CD4-positive, alpha-beta T cell treated with Interleukin-2 at 100 ng/mL for 4 hours (primary cell): ENCODE data around the gene CACNA1C.
"Not testable (repeated sequence)": the region's sequence is repeated elsewhere in the genome, so short reads cannot be mapped to it uniquely, and the experiment has no call there.

Experiments used
- DNase-seq: peaks from one replicate; pipeline ENCODE4 v3.0.0-alpha.2; 2020; ENCODE audit warnings: low spot score

The CACNA1C gene

GRCh38 chr12:2675776-2676175, 623.0 kb downstream of the CACNA1C start:
- DNase-seq: no peak

- no peak for DNase-seq
These were observed 624.5 kb downstream of the CACNA1C start for GRCh38 chr12:2677142-2677880.

DNA sequence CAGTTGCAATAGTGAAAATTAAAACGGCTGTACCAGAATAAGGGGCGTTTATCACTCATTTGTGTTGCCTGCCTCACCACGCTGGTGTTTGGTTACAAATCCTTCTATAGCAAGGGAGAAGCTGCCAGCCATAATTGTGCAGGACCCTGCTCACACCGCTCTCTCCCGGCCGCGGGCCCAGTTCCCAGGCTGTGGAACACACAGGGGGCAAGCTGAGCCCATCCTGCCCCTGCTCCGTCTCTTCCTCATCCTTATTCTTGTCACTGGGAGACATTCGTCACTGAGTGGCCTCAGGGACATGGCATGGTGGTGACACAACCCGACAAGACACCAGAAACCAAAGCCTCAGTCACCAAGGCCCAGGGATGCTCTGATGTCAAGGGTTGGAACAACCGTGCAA, 625.6 kb downstream of the CACNA1C start:
- DNase-seq: no peak

- no peak for DNase-seq
These were observed 626.5 kb downstream of the CACNA1C start for GRCh38 chr12:2679068-2679815.

DNA sequence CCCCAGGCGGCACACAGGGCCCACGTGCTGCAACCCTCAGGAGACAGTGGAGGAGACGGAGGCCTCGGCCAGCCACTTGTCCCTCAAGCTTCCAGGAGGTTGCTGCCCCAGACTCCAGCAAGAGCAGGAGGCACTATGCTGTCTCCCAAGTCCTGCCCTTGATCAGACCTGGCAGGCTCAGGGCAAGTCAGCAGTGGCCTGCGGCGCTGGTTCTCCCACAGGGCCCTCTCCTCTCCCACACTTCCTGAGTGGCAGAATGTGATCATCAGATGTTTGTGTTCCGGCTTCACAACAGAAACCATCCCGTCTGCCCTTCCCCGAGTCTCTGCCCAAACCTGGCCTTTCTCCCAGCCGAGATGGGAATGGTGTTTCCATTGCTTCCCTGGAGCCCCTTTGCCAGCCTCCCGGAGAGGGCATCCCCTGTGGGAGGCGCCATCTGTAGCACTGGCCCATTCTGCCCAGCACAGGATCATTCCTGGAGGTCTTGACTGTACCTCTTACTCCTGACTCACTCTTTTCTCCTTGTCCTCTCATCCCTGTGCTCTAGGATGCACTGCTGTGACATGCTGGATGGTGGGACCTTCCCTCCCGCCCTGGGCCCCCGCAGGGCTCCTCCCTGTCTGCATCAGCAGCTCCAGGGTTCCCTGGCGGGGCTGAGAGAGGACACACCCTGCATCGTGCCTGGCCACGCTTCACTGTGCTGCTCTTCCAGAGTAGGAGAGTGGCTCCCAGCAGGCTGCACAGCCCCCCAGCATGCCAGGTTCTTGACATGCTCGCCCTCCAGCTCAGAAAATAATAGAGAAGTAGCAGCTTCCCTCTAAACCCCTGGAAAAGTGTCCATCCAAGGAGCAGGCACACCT, 627.3 kb downstream of the CACNA1C start:
- DNase-seq: no peak

DNA sequence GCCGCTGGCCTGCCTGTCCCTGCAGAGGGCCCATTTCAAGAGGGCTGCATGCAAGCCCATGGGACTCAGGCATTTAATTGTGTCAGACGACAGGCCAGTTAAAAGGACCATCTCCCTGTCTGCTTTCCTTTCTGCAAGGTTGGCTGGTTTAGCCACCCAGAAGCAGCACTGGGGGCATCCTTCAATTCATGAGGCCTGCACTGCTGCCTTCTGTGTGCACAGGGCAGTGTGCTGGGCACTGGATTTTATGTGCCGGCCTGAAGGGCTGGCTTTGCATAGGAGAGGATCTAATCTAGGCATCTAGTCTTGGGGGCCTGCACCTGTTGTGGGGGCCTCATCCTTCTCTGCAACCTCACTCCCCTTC, 627.9 kb downstream of the CACNA1C start:
- DNase-seq: no peak

DNA sequence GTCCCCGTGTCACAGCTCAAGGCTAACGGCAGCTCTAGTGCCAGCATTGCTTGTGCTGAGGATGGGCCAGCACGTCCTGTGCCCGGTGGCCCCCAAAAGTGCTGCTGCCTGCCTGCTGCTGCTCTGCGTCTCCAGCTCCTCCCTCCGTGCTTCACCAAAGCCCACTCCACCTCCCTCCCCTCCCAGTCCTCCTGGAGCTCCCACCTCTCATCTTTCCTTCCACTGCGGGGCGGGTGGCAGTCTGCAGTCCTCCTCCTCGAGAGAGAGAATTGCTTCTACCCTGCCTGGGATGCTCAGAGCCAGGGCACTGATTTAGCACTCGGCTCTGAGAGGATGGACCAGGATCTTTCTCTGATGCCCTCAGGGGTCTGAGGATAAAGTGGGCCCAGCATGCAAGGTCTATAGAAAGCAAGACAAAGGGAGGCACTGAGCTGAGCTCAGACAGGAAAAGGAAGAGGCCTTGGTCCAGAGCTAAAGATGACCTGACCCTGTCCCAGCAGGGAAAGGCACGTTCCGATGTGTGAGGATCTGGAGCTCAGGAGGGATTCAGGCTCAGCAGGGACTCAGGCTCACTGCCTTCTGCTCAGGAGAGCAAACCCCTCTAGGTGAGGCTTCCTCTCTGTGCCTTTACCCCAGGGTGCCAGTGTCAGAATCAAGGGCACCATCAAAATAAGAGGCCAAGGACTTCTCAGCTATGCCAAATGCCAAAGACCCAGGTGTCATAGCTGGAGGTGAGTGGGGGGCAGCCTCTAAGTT, 628.8 kb downstream of the CACNA1C start:
- no peak for DNase-seq

- DNase-seq: peak; percentile 63
These were observed 629.8 kb downstream of the CACNA1C start for GRCh38 chr12:2682296-2683251.

- DNase-seq: no peak
These were observed 630.7 kb downstream of the CACNA1C start for GRCh38 chr12:2683283-2684025.

GRCh38 chr12:2684026-2684325, 631.2 kb downstream of the CACNA1C start:
- DNase-seq: not testable (repeated sequence)

DNA sequence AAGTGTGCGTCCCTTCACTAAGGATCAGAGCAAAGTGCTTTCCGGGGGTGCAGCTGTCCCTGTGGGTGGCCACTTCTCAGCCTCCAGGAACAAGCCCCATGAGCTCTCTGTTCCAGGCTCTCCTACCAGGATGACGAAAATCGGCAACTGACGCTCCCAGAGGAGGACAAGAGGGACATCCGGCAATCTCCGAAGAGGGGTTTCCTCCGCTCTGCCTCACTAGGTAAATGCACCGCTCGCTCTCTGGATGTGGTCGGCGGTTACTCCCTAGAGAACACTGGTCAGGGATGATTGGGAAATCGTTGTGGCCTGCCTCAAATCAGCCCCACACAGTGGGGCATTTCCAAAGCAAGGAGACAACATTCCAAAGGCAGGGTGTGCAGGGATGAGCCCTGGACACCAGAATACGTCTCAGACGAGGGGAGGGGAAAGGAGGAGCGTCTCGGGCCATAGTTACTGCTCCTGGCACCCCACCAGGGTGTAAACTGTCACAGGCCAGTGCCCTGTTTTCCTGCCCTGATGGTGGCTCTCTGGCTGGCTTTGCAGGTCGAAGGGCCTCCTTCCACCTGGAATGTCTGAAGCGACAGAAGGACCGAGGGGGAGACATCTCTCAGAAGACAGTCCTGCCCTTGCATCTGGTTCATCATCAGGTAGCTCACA, 633.0 kb downstream of the CACNA1C start:
- DNase-seq: not testable (repeated sequence)

DNA sequence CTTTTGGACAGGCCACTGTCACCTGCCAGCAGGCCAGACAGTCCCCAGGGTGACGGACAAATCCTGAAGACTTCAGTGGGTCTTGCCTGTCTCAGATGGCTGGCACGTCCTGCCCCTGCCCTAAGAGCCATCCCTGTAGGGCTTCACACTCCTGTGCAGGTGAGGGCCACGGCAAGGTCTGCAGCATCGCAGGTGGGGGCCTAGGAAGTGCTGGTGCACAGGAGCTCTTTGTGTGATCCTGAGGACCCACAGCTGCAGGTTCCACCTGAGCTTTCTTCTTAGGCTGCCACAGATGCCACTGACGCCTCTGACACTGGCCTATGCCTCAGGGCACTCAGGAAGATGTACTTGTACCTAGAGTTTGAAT, 633.5 kb downstream of the CACNA1C start:
- DNase-seq: no peak

- no peak for DNase-seq
These were observed 634.3 kb downstream of the CACNA1C start for GRCh38 chr12:2687058-2687457.

DNA sequence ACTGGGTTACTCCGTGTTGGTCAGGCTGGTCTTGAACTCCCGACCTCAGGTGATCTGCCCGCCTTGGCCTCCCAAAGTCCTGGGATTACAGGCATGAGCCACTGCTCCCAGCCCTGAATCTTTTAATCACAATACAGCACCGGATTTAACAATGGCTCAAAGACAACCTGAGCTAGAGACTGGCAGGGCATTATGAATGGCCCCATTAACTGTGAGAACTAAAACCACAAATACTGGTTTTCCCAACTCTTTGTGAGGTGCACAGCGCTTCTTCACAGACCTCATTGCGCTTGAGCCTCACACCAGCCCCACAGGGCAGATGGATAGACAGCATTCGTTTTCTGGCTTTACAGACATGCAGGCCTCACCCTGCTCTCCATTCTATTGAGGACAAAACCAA, 634.9 kb downstream of the CACNA1C start:
- no peak for DNase-seq

- DNase-seq: no peak
These were observed 635.7 kb downstream of the CACNA1C start for GRCh38 chr12:2688381-2688931.

DNA sequence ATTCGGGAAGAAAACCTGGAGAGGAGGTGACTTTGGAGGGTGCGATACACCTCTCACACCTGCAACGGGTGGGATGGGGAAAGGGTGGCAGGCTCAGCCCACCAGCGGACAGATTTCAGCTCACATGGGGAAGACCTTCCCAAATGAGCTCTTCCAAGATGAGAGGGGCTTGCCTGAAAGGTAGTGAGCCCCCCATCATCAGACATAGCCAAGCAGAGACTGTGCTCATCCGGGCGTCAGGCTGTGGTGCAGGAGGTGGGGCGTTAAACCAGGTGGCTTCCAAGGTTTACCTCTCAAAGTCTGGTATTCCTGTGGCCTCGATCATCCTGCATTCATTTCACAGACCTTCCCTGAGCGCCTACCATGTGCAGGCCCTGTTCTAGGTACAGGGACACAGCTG, 636.6 kb downstream of the CACNA1C start:
- DNase-seq: no peak

DNA sequence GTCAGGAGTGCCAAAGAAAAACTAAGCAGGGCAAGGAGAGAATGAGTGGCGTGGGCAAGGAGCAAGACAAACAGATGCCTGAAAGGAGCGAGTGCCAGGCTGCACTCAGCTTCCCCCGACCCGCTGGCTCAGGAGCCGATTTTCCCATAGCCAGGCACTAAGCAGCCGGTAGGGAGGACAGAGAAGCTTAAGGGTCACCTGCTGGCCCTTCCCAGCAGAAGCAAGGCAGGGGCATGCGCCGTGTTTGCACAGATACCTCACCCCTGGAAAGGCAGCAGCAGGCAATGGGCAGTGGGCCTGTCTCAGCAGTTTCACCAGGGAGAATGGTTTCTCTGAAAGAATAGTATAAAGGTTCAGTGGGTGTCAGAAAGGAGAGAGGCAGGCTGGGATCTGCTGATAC, 637.1 kb downstream of the CACNA1C start:
- no peak for DNase-seq

DNA sequence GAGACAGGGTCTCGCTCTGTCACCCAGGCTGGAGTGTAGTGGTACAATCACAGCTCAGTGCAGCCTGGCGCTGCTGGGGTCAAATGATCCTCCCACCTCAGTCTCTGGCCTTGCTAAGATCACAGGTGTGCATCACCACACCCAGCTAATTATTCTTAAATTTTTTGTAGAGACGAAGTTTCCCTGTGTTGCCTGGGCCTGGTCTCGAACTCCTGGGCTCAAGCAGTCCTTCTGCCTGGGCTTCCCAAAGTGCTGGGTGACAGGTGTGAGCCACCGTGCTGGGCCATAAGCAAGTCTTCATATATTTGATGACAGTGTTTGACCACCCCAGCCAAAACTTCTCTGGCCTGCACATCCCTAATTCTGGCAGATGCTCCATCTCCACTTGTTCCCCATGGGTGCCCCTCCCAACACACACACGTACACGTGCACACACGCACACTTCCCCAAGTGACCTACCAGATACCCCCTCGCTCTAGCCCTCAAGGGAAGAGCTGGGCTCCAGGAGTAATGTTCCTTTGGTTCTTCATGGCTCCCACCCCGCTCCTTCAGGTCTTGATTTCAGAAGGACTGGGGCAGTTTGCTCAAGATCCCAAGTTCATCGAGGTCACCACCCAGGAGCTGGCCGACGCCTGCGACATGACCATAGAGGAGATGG, 637.7 kb downstream of the CACNA1C start:
- DNase-seq: no peak

DNA sequence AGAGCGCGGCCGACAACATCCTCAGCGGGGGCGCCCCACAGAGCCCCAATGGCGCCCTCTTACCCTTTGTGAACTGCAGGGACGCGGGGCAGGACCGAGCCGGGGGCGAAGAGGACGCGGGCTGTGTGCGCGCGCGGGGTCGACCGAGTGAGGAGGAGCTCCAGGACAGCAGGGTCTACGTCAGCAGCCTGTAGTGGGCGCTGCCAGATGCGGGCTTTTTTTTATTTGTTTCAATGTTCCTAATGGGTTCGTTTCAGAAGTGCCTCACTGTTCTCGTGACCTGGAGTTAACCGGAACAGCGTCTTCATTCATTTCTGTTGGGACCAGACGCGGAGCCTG, 638.2 kb downstream of the CACNA1C start:
- peak; percentile 57 for DNase-seq
